Stimulated activated CD4-positive, alpha-beta T cell treated with anti-CD3 and anti-CD28 coated beads, Interleukin-1b, Interleukin-23, amount 100 ng/mL, for 24 hours (primary cell): ENCODE data around the gene RELN.
"Not testable (repeated sequence)": the region's sequence is repeated elsewhere in the genome, so short reads cannot be mapped to it uniquely, and the experiment has no call there.

Experiments used
- DNase-seq, 4 experiments: peaks; one replicate each; pipeline ENCODE4 v3.0.0-alpha.2; 2020; ENCODE audit warnings: low read depth in 4 of 4, low spot score in 1 of 4

The RELN gene

DNA sequence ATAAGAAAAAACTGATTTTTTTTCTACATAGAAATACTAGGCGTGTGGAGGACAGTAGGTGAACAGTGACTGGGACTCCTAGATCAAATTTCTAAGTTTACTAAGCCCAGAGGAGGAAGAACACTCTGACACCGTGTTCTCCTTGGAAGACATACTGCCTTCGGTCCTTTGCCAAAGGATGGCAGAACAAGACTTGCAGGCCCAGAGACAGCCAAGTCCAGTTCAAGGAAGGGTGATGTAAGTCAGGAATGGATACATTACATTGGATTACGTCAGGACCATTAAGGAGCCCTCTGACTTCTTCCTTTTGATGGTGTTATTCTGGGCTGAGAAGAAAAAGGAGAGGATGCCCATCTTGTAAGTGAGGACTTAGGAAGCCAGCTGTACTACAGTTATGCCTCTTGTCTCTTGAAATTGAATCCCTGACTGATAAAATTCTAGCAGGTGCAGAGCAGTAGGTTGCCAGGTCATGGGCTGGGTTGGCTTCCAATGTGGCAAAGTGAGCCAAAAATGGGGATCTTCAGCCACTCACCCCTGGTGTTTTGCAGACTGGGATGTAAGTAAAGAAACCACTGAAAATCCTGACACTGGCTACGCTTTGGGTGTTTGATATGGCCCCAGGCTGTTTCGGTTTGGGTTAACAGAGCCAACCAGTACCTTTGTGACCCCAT lies 45.1 kb downstream of the RELN start:
- DNase-seq, result no peak

DNA sequence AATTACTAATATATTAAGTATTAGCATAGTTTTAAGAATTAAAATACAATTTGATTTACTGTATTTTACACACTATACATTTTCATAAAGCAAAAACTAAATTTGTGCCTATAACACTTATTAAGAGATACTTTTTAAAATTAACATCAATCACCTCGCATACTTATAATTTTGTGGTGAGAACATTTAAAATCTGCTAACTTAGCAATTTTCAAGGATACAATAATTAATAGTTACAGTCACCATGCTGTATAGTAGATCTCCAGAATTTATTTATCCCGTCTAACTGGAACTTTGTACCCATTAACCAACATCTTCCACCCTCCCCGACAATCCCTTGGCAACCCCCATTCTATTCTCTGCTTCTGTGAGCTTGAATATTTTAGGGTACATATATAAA lies 47.5 kb downstream of the RELN start:
- no peak for DNase-seq

DNA sequence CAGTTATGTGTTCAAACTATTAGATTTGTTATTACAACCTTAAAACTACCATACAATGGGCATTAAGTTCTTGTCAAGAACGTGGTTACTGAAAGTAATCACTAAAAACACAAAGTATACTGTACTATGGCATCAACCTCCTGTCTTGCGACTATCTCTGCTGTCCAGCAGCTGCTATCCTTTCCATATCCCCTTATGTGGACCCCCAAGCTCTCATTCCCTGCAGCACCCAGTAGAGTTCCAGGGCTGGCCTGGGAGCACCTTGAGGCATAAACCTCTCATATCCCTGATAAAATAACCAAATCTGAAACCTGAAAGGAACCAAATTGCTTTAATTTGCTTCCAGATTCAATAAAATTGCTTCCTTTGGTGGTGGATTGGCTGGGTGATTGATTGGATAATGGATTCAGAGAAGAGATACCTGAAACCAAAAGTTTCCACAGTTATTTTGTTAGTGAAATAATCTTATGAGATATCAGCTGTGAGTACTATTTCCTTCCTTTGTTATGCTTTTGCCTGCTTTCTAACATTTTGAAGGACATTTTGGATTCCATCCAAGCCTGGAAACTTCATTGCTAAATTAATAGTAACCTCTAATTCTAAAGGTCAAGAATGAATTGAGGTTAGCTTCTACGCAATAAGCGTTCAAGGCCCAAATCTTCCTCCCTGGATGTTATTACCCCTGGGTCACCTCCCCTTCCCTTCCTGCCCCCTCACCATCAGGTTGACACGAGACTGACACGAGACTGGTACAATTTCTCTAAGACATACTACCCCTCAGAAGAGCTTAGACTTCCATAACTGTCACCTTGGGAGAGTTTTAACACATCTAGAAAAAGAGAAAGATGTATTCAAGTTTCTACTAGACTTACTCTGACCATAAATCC lies 48.8 kb downstream of the RELN start:
- no peak for DNase-seq

DNA sequence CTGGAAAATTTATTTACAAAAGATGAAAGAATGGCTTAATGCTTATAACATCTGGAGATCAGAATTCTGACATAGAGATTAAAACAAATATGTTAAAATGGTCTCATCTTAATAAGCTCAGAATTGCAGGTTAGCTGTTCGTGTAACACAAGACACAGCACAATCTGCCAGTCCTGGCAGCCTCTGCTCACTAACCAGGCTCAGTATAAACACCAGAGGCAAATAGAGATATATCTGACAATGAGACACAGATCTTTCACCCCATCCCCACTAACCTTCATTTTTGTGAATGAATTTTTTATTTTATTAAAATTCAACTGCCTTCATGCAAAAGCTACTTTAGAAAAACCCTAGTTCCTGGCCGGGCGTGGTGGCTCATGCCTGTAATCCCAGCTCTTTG lies 51.8 kb downstream of the RELN start:
- no peak for DNase-seq

DNA sequence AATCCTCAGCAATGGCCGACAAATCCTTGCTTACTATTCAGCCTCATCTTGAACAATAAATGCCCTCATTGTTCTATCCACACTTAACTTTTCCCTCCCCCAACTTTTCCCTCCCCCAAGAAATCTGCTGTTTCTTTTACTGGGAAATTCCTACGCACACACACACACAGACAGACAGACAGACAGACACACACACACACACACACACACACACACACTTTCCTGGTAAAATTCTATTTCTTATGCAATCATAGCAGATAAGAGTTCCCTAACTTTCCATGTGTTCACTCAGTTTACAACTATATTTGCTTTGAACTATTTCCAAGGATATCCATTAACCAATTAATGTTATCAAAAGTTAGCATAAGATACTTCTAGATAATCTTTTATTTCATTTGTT lies 52.9 kb downstream of the RELN start:
- no peak for DNase-seq

DNA sequence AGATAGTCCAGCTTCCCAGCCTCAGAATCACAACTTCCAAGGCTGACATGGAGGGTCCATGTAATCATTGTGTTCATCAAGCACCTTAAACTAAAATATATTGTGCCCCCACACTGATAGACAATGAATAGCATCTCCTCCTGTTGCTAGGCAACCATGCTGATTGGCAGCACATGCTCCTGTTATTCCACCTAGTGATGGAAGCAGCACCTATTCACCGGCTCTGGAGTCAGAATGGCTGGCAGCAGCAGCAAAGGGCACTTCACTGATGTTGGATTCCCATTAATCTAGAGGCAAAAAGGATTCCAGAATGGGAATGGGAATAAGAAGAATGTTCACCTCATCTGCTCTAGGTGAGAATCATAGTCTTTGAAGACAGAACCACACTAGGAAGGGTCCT lies 55.0 kb downstream of the RELN start:
- no peak for DNase-seq

DNA sequence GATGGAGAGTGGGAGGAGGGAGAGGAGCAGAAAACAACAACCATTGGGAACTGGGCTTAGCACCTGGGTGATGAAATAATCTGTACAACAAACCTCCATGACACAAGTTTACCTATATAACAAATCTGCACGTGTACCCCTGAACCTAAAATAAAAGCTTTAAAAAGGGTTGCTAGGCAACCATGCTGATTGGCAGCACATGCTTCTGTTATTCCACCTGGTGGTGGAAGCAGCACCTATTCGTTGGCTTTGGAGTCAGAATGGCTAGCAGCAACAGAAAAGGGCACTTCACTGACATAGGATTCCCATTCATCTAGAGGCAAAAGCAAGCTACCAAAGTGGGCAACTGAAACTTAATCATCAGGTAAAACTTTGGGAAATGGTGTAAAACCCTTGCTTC lies 57.1 kb downstream of the RELN start:
- DNase-seq, result no peak

DNA sequence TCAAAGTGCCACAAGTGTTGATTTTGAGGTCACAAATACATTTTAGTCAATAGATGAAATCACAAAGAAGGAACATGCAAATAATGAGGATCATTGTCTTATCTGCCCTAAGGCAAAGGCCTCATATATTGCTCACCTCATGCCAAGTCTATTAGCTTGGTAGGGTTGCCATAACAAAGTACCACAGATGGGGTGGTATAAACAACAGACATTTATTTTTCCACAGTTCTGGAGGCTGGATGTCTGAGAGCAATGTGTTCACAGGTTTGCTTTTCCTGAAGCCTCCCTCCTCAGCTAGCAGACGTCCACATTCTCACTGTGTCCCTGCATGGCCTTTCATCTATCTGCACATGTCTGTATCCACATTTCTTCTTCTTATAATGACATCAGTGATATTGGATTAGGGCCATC lies 59.6 kb downstream of the RELN start:
- no peak for DNase-seq

DNA sequence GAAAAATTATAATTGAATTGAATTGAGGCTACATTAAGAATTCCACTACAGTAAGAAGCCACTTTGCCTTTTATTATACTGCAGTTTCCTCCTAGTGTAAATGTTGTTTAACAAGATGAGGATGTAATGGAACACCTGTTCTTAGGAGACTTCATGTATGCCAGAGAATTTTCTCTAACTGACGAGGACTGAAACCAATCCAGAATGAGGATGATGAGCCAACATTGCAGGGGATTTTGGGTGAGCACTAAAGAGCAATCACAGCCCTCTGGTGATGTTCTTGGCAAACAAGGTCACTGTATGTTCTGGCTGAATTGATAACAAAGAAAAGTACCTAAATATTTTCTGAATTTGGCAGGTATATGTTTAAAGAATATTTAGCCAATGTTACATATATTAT lies 60.9 kb downstream of the RELN start:
- DNase-seq, result no peak

DNA sequence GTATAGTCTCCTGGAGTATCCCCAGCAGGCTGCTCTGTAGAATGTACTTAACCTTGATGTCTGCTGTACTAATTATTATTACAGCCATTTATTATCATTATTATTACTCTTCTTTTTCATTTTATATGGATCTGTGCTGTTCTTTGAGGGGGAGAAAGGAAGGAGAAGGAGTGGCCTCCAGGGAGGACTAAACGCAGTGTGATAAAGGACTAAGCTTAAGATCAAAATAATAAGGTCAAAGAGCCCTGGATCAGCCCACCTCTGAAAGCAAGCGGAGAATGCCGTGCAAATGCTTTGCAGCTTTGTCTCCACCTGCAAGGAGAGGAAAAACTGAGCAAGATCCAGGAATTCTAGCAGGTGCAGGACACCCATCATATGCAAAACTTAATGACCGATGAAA lies 65.3 kb downstream of the RELN start:
- DNase-seq, result no peak

DNA sequence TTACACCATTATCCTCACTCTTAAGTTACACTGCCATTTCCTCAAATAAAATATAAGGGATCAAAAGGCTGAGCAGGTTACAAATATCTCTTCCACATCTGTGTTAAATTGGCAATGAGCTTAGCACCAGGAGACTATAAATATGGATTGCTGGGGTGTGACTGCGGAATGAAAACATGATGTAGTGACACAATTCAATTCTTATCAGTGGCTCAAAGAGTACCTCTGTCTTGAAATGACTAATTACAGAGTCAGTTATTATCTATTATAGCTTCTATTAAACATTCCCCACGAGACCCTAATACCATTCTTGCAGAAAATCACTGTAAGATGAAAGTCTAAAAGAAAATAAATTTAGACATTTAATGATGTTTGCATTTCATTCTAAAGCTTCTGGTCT lies 67.1 kb downstream of the RELN start:
- no peak for DNase-seq

DNA sequence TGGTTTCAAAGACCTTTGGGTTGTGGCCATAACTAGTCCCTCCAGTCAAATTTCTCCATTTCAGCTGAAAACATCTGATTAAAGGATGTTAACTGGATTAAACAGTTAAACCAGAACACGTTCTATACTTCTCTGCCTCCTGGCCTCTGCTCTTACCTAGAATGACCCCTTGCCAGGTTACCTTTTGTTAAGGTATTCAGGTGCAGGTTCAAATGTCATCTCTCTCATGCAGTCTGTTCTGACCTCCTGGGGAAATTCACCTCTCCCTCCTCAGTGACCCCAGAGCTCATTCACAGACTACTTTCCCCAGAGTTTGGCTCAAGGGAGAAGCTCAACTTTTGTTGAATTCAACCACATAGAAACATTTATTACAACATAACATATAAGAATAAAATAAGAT lies 67.8 kb downstream of the RELN start:
- DNase-seq, result no peak

DNA sequence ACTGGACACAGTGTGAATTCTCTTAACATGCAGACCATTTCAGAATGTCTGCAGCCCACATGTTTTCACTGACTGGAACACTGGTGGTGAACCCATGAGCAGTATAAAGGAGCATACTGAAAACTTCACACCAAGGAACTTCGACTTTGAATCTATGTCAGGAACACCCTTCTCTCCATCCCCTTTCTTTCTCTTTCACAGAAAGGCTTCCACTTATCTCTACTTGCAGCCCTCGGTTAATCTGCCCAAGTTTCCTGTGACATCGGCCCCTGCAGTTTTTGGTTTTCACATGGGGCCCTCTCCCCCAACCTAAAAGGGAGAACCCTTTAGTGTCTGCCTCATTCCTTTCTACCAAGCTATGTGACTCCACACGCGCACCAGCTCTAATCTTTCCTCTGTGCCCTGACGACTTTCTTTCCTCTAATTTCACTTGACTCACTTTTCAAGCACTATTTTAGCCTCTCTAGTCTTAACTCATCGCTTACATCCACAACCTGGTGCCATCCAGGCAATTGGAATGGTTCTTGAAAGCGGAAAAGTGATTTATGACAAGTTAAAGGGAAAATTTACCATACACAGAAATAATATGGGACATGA lies 70.1 kb downstream of the RELN start:
- DNase-seq, result no peak

DNA sequence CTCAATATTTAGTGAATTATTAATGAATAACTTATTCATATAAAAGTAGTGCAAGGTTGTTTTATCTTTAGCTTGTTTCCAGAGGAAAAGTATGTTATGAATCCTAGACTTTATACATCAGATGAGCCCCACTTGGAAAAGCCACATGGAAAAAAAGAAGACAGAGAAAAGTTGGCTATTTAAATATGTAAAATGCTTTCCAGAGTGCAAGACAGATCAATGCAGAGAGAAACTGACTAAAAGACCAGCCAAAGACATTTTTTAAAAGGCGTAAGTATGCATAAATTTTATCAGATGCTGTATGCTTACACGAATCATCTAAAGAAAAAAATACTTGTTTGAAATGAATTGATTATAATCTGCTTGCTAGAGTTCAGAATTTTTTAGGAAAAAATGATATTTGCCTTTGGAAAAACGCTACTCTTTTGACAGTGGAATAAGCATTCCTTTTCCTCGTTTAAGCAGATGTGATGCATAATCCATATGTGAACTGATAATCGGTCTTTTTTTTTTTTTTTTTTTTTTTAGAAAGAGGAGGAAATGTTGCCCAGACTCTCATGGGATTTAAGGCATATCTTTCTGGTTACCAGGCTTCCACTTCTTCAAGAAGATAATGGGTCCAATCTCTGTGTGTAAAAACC lies 70.7 kb downstream of the RELN start:
- DNase-seq, result no peak

DNA sequence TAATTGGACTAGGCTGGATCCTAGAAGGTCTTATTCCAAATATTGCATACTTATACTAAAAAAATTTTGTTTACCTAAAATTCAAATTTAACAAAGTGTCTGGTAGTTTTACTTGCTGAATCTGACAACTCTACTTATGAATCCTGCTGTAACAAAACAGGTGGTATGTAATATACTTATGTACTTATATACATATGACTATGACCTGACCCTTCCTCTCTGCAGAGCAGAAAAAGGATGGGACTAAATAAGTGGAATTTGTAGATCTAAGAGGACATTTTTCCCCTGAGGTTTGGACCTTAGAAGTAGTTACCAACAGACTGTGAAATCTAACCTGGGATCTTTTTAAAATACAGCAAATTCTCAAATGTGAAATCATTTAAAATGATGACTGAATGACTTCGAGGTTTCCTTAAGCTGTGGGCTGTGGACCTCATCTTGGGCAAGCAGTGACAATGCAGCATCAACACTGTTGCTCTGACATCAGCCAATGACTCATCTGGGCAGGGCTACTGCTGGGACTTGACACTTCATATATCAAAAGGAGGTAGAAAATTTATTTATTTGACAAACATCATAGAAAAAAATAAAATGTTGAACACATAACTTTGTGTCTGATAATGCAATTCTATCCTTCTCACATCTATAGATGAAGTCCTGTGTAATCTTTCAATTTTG lies 73.6 kb downstream of the RELN start:
- DNase-seq, result no peak

DNA sequence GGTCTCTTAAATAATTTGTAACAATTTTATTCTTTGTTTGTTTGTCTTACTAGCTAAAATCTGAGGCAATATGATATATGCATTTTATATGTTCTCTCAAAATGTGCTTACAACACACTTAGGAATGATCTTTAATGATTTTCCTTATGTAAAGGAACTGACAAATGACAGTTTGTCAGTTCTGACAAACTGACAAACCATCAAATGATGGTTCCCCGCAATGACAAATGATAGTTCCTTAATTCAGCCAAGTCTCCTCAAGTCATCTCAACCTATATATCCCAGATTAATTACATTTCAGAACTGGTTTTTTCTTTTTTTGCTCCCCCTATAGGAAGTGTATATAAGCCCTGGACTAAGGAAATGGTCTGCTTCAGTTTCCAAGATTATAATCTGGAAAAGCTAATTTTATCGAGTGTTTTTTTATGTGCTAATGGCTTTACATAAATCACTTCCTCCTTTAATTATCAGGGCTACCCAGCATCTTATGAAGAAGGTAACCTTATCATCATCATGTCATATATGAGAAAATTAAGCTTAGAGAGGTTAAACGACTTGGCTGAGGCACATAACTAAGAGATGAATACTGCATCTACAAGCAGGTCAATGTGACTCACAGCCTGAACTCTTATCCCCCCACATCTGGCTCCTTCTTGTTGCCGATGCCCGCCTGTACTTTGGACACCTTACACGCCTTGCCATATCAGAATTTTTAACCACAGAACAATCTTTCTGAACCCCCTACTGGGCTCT lies 75.1 kb downstream of the RELN start:
- no peak for DNase-seq

DNA sequence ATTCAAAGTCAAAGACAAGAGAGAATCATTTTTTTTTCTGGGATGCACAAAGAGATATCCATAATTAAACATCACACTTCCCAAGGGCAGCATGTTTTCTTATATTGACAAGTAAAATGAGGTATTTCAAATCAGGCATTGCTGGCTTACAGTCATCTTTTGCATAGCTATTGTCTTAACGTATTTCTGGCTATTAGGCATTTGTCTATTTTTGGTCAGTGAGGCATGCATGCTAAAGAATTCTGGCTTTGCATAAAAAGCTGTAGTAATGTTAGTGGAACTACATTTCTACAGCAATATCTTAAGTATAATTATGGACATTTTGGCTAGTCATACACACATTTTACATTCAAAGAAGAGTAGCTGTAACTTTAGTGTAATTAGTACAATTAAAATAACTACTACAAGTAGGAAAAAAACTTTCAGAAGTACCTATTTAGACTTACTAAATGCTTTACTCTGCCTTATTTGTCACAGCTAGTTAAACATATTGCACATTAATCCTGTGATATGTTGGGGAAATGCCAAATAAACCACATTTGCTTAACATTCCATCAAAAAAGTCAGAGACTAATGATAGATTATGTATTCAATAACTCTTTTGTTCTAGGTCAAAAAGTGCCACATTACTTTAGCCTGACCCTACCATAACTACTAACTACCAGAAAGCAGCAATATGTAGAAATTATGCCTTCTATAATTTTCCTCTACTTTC lies 76.4 kb downstream of the RELN start:
- no peak for DNase-seq

DNA sequence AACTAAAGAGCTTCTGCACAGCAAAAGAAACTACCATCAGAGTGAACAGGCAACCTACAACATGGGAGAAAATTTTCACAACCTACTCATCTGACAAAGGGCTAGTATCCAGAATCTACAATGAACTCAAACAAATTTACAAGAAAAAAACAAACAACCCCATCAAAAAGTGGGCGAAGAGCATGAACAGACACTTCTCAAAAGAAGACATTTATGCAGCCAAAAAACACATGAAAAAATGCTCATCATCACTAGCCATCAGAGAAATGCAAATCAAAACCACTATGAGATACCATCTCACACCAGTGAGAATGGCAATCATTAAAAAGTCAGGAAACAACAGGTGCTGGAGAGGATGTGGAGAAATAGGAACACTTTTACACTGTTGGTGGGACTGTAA lies 78.4 kb downstream of the RELN start:
- not testable (repeated sequence) for DNase-seq

DNA sequence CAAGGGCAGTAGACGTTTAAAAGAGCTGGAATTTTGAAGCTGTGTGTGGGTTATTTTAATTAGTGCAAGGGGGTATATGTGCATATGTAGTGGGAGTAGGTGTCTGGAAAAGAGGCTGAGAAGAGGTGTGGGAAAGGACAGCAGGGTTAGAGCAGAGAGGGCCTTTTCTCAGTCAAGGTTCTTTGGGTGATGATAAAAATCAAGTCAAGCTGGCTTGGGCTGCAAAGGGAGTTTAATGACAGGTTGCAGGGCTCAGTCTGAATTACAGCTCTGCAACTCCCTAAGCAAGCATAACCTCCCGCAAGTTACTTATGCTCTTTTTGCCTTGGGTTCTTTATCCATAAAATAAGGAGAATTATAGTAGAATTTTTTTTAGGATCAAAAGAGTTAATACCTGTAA lies 83.5 kb downstream of the RELN start:
- DNase-seq, result no peak

DNA sequence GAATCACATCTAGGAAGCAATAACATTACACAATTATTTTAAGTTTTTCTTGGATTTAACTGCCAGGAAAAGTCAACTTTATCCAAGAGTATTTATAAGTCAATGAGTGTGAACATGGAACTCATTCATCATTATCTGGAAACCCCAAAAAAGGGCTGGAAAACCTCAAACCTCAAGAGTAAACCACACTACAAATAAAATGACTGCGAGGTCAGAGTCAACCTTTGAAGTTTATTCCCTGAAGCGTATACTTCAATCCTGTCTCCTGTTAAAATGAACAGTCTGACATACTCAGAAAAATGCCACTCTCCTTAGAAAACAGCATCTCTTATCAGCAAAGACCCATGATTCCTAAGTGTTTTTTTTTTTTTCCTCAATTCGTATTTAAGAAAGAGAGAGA lies 86.5 kb downstream of the RELN start:
- no peak for DNase-seq
